ENCODE data around the gene SRD5A1.

Gene SRD5A1

GRCh38 chr5:6710551-6711318 lies 77.5 kb downstream of the SRD5A1 start:
- no peak for TF ChIP-seq CTCF (IDR thresholded peaks at IDR 0.05)
- no peaks in the 10 kb centered on the region for H3K36me3 ChIP-seq
- DNase-seq, result no peak
- intact Hi-C loops (cut with DNase I; ENCODE audit: low total_unique reads), result loop anchor here (5.0 to 10.0 kb wide), 2 partner anchors 78 to 266 kb away; partner anchors contain the start of genes NSUN2, SRD5A1 and UBE2QL1
- no peak overlapping the region for H3K27ac ChIP-seq
- H3K4me1 ChIP-seq, result peaks cover 0 to 23% (median 18%) of the 10 kb centered on the region in 4 donors
- H3K4me3 ChIP-seq, result no peak overlapping the region
- no peaks in the 10 kb centered on the region for H3K27me3 ChIP-seq
- no peaks in the 10 kb centered on the region for H3K9me3 ChIP-seq

GRCh38 chr5:6711409-6712141 lies 78.3 kb downstream of the SRD5A1 start:
- intact Hi-C loops (cut with DNase I; ENCODE audit: low total_unique reads), result loop anchor here (2.0 to 10.0 kb wide), 3 partner anchors 79 to 333 kb away; partner anchors contain the start of genes MED10, NSUN2, SRD5A1 and UBE2QL1
- no peaks in the 10 kb centered on the region for H3K27me3 ChIP-seq
- peaks cover 0 to 28% (median 26%) of the 10 kb centered on the region in 4 donors for H3K4me1 ChIP-seq
- peak overlapping the region; percentile 84 to 97 for H3K27ac ChIP-seq
- H3K36me3 ChIP-seq, result no peaks in the 10 kb centered on the region
- TF ChIP-seq CTCF (IDR thresholded peaks at IDR 0.05), result no peak
- H3K4me3 ChIP-seq, result peak overlapping the region; percentile 79 to 80
- DNase-seq, result no peak
- no peaks in the 10 kb centered on the region for H3K9me3 ChIP-seq

GRCh38 chr5:6712142-6712576 lies 78.9 kb downstream of the SRD5A1 start:
- H3K27me3 ChIP-seq, result no peaks in the 10 kb centered on the region
- H3K36me3 ChIP-seq, result no peaks in the 10 kb centered on the region
- TF ChIP-seq CTCF (IDR thresholded peaks at IDR 0.05), result no peak
- peak; percentile 45 to 80 for DNase-seq
- H3K4me1 ChIP-seq, result peaks cover 0 to 33% (median 32%) of the 10 kb centered on the region in 4 donors
- peak overlapping the region; percentile 79 to 80 for H3K4me3 ChIP-seq
- H3K9me3 ChIP-seq, result no peaks in the 10 kb centered on the region
- intact Hi-C loops (cut with DNase I; ENCODE audit: low total_unique reads), result loop anchor here (2.0 to 10.0 kb wide), 3 partner anchors 80 to 333 kb away; partner anchors contain the start of genes MED10, NSUN2, SRD5A1 and UBE2QL1
- H3K27ac ChIP-seq, result peak overlapping the region; percentile 84 to 97

DNA sequence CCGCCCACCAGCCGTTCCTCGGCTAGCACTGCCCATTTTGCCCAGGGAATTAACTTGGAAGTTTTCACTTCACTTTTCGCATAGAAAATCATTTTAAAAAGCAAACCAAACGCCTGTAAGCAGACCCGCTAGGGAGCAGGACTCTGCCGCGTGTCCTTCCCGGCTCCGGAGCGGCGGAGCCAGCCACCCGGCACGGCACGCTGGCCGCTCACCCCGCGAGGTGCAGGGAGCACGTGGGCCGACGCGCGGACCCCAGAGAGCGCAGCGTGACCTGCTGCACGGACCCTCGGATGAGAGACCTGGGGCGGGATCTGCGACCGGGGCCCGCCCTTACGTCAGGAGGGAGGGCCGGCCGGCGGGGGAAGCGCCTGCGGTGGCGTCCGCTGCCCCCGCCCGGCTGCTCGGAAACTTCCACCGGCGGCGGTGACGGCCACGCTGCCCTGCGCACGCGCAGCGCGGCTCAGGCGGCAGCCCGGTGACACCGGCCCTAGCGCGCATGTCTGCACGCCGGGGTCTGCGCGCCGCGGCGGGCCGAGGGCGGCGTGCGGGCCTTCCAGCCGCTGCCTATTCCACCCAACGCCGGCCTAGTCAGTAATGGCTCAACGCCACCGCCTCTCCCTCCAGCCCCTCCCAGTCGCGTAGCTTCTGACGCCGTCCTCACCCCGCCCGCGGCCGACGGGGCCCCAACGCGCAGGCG lies 79.5 kb downstream of the SRD5A1 start:
- Histone ChIP-seq H3K4me1 (peaks cover 0 to 39% (median 38%) of the 10 kb centered on the region in 4 donors), H3K27ac (peak overlapping the region; percentile 84 to 97), H3K9me3 (no peaks in the 10 kb centered on the region), H3K36me3 (no peaks in the 10 kb centered on the region), H3K27me3 (no peaks in the 10 kb centered on the region), H3K4me3 (peak overlapping the region; percentile 79 to 80)
- peak in 1 of 2 experiments; percentile 20 for TF ChIP-seq CTCF (IDR thresholded peaks at IDR 0.05)
- DNase-seq, result peak; percentile 95 to 98
- intact Hi-C loops (cut with DNase I; ENCODE audit: low total_unique reads), result loop anchor here (2.0 to 10.0 kb wide), 3 partner anchors 80 to 334 kb away; partner anchors contain the start of genes MED10, NSUN2, SRD5A1 and UBE2QL1

Data from tibial artery (tissue), 4 donors.